GM19455 (cell line): Measurements from ENCODE around the gene SPRR2E.
"Not testable (repeated sequence)": the region's sequence is repeated elsewhere in the genome, so short reads cannot be mapped to it uniquely, and the experiment has no call there.

Source experiments
- ATAC-seq: cut with Tn5 transposase; IDR thresholded peaks from one replicate; pipeline ENCODE4 v1.9.1; 2021; ENCODE audit not compliant: unreplicated experiment

SPRR2E gene

DNA sequence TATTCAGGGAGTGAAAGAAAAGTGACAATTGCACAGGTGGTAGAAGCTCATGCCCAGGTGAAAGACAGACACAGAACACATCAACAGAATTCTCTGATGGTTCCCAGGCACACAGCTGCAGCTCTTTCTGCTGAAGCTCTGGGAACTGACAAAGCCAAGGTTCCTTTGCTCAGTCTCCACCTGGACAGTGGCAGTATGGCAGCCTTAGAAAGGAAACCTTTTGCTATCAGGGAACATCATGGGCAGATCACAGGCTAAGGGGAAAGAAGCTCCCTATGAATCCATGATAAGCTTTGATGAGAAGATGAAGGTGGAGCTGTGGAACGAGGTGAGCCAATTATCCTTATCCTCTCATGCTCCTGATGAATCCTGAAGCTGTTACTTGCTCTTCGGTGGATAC, 24.1 kb downstream of the SPRR2E start:
- no peak for ATAC-seq

DNA sequence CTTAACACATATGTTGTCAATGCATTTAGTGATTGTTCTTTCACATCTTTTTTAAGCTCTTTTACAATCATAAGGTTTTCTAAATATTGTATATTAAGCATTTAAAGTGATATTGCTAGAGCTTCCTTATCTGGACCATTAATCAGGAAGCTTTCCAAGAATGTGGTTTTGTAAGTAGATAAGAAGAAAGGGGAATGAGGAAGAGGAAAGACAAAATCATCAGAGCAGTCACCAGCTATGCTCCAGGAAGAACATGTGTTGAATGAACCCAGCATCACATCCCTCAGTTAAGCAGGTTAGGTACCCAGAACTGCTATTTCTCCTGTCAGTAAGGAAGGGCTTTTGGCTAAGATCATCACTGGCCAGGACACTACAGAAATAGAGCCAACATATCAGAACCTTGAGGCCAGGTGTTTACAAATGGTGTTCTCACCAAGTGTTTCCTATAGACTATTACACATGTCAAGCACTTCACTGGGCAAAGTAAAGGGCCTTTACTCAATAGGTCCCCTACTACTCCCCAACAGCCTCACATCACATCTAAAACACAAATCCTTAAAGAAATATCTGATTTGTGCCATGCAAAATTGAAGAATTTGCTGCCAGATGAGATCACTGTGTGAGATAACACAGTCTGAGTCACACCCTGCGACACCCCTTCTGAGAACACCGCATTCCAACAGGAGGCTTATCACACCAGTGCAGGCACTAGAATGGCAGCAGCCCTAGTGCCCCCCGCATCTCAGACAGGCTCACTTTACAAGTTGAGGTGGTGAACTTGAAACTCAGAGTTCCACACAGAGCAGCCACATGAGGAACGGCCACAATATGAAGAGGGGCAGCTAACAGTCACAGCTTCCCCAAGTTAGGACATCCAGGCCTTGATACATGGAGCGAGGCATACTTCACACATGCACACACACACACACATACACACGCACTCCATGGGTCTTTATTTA, 35.2 kb downstream of the SPRR2E start:
- ATAC-seq = no peak

DNA sequence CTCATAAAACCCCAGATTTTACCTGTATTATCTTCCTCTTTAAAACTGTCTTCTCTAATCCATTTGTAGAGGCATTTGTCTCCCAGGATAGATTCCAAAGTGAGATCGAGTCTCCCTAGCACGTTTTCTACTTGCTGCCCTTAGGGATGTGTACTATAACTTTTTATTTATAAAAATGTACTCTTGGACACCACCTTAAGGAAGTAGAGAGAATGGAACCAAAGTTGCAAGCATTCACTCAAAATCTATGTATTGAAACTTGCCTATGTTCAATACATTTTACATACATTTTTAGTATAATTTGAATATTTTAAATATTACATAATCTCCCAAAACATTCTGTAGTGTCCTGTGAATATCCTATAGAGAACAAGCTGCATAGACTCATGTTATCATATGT, 36.2 kb downstream of the SPRR2E start:
- no peak for ATAC-seq

DNA sequence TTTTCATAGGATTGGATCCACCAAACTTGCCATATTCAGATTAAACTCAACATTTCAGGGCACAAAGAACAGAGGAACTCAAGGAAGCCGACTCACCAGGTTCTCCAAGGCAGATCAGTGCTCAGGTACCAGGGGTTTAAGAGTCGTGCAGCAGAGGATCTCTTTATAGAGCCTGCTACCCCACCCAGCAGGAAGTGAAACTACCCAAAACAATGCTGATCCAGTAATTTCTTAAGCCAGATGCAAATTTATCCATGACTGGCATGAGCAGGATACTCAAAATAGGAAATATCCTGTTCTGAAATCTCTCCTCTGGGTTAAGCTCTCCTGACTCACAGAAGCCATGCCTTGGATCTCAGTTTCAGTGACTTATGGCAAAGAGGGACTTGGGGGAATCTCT, 37.0 kb downstream of the SPRR2E start, which contains the start of gene SPRR2A:
TSS of gene SPRR2A (minus strand) at position 138 of the 400 bp plus-strand sequence. CDS start 777 bp downstream, outside the sequence.
- no peak for ATAC-seq

DNA sequence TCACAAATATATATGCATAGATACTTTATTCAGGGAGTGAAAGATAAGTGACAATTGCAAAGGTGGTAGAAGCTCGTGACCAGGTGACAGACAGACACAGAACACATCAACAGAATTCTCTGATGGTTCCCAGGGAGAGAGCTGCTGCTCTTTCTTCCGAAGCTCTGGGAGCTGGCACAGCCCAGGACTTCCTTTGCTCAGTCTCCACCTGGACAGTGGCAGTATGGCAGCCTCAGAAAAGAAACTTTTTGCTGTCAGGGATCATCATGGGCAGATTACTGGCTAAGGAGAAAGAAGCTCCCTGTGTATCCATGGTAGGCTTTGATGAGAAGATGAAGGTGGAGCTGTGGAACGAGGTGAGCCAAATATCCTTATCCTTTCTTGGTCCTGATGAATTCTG, 38.2 kb downstream of the SPRR2E start:
- ATAC-seq = not testable (repeated sequence)

DNA sequence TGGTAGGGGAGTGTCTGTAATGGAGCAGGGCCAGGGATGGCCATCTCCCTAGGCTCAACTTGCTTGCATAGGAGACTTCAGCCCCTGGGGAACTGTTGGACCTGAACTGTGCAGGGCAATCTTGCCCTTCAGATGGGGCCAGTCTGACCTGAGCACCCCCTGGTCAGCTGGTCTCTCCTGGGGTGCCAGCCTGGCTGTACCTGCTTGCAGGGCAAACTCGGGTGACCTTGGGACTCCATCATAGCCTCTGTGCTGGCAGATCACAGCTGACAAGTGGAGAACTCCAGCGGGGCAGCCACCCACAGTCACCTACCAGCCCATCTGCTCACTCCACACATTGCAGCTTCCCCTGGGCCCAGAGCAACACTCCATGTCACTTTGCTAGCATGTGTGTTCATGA, 45.1 kb downstream of the SPRR2E start:
- ATAC-seq = no peak
